NCI-H524 treated with DMSO at 0.1 percent for 48 hours (cell line): ENCODE data around the gene RNF31.

Source experiments
- DNase-seq: peaks from one replicate; lab custom pipeline; 2025; lab: John Stamatoyannopoulos, UW

RNF31 gene

DNA sequence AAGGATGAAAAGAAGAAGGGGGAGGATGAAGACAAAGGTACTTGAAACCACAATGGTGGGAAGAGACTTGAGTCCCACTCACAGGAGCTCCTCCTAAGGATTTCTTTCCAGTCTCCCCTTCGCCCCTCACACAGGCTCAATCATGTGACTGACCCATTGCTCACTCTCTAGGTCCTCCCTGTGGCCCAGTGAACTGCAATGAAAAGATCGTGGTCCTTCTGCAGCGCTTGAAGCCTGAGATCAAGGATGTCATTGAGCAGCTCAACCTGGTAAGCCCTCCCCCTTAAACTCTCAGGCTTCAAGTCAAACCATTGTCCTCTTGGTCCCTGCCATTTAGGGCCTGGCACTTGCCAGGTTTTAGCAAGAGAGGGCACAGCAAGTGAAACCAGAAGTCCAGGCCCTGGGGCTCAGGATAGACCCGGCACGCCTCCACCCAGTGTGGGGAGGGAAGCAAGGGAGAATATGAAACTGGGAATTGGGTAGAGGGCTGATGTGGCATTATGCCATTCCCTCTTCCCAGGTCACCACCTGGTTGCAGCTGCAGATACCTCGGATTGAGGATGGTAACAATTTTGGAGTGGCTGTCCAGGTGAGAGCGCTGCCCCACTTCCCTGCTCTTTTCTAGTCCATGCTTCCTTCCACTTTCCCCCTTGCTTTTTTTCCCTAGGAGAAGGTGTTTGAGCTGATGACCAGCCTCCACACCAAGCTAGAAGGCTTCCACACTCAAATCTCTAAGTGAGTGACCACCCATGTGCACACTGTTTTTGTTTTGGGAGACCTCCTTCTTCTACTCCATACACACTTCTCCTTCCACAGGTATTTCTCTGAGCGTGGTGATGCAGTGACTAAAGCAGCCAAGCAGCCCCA lies 9.5 kb upstream of the RNF31 start:
- no peak for DNase-seq

DNA sequence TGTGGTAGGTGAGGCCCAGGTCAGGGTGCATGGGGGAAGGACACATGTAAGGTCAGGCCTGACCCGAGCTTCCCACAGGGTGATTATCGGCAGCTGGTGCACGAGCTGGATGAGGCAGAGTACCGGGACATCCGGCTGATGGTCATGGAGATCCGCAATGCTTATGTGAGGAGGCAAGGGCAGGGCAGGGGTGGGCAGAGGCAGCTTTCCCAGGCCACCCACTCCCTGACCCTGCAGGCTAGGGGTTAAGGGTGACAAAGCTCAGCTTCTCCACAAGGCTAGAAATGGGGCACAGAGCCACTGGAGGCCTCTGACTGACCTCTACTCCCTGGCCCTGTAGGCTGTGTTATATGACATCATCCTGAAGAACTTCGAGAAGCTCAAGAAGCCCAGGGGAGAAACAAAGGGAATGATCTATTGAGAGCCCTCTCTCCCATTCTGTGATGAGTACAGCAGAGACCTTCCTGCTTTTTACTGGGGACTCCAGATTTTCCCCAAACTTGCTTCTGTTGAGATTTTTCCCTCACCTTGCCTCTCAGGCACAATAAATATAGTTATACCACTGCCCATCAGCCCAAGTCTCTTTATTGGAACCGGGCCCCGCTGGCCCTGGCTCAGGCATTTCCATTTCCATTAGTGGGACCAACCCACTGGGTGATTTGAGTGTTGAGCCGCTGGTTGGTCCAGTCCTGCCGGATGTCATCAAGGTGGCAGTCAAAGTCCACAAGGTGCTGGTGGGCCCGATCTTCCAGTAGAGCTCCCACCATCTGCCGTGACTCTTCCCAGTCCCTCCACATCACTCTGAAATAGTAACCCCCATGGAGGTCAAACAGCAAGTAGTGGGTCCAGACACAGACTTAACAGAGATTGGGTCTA lies 8.7 kb upstream of the RNF31 start:
- DNase-seq = no peak

DNA sequence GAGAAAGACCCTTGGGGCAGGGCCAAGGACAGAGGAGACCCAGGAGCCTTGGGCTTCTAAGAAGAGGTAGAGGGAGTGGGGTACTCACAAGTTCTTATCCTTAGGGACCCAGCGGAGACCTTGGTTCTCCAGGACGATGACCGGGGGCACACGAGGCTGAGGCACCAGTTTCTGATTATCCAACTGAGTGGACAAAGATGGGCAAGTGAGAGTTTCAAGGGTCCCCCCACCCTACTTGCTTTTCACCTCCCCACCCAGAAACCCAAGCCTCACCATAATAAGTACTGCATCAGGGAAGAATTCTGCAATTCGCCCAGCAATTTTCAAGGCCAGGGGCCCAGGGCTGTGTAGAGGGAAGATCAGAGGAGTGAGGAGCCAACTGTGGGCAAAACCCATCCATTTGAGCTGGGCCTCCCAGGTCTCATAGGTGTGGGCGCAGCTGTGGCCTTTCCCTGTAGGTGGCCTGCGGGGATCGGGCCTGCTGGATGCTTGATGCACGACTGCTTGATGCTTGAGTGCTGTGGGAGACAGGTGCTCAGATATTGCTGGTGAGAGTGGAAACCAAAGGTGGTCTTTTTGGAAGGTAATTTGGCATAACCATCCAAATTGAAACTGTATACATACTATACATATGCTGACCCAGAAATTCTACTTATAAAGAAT lies 7.9 kb upstream of the RNF31 start:
- DNase-seq = no peak

DNA sequence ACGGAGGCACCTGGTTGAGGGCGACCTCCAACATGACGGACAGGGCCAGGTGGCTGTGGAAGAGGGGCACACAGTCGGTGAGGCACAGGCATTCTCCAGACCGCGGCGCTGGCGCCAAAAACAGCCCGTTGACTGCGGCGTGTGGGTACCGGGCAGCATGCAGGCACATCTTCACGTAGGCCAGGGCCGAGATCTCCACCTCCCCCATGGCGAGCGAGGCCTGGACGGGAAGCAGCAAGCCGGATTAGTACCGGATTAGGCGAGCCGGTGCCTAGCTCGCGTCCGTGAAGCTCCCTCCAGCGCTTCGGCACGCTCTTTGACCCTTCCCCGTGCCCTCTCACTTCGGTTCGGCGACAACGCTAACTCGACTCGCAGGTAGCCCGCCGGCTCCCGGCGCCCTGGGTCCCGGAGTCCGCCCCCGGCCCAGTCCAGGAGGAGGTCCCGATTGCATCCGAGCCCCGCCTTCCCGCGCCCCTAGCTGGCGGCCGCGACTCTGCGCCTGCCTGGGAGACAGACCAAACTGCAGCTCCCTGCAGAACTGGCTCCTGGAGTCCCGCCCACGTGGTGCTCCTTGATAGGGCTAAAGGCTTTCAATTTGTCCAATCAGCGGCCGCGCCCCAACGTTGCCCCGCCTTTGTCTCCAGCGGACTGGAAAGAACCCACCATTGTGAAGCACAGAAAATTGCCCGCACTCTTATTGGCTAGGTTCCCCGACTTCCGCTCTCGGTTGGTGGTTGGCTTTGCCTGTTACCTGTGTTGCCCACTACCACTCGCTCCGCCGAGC lies 6.0 kb upstream of the RNF31 start, which contains the start of gene EMC9:
Gene EMC9, minus strand, starts transcription at position 495 of the 784 bp plus-strand sequence. Its CDS starts 287 bp downstream, at position 208.
- peak; percentile 100 for DNase-seq

DNA sequence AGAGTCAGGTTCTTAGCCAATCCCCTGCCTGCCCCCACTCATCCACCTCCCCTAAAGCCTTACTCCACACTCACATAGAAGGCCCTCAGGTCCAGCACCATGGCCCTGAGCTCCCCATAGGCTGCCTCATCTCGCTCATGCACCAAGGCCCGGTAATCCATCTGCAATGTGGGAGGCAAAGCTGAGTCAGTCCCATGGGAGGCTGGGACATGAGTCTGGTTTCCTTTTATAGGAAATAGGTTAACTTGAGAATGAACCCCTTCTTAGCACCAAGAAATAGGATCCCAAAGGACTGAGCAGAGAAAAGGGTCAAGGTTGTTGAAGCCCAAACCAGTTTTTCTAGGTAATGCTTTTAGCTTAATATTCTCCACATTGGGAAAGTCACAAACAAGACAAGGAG lies 3.8 kb upstream of the RNF31 start:
- no peak for DNase-seq

DNA sequence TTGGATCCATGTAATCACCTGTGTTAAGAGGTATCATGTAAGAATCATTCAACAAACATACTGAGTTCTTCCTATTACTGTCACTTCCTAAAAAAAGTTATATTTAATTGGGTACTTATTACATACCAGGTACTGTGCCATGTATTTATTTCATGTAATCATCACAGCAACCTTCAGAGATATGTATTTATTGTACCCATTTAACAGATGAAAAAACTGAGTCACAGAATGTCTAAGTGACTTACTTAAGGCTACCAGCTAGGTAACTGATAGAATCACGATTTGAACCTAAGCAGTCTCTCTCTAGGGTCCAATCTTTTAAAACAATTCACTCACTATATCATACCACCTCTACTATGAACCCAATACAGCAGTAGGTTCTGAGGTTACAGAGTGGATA lies 2.8 kb upstream of the RNF31 start:
- no peak for DNase-seq

DNA sequence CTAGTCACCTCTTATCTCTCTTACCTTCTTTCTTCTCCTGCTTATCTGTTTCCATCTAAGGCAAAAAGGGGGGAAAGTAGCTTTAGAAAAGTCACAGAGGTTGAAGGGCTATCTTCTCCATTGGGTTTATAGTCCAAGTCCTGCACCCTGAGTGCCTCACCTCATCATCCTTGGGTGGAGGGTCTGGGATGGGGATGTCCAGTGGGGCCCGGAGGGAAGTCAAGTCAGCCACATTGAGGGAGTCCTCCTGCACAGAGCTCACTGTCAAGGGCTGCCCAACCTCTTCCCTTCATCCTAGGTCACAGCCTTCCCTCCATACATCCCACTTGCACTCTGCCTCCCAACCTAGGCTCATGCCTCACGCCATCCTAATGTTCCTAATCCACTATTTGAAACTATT lies 2.1 kb upstream of the RNF31 start:
- no peak for DNase-seq

DNA sequence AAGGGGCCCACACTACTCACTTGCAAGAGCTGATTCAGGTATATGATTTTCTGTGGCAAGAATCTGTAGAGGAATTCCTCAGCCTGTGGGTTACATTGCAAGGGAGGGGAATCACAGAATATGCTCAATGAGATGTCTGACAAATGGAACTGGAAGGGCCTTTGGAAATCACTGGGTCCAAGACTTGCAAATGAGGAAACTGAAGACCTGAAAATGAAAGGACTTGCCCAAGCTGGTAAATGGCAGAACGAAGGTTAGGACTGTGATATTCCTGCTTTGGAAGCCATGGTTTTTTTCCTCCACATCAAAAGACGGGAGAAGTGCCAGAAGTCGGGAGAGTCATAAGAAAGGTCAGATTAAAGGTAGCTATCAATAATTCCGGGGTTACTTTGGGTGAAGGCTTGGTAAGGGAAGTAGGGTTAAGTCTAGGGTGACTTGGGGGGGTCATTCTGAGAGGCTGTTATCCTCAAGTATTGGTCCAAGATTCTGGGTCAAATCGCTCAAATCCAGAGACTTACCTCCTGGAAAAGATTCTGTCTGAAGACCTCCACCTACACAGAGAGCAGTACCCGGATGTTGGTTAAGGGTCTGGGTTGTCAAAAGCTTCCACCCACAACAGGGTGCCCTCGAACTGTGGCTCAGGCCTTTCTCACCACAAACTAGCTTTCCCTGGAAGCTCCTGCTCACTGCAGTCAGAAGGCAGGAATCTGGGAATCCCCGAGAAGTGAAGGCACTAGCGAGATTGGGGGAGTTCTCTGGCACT lies 1.4 kb upstream of the RNF31 start:
- DNase-seq = no peak

DNA sequence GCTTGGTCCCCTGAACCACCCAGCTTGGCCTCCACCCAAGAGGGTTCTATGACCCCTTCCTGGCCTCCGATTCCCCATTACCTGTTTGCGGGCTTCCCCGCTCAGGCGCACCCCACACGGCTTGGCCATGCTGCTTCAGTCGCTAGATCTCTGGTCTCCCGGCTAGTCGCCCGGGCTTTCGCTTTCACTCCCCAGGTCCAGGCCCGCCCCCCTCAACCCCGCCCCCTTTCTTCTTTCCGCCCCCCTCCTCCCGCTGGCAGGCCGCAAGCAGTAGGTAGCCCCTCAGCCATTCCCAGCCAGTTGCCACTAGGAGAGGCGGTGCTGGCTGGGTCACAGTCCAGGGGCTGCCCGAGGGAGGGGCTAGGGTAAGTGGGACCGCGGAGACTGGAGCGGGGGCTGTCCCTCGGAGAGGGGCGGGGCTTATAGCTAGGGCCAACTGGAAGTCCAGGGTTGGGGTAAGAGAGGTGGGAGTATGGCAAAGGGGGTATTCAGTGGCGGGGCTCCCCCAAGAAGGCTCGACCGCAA lies 783 bp upstream of the RNF31 start, which contains the start of gene PSME2:
Gene PSME2, minus strand, starts transcription at position 158 of the 525 bp plus-strand sequence. Its CDS starts 29 bp downstream, at position 129.
- peak; percentile 93 for DNase-seq

DNA sequence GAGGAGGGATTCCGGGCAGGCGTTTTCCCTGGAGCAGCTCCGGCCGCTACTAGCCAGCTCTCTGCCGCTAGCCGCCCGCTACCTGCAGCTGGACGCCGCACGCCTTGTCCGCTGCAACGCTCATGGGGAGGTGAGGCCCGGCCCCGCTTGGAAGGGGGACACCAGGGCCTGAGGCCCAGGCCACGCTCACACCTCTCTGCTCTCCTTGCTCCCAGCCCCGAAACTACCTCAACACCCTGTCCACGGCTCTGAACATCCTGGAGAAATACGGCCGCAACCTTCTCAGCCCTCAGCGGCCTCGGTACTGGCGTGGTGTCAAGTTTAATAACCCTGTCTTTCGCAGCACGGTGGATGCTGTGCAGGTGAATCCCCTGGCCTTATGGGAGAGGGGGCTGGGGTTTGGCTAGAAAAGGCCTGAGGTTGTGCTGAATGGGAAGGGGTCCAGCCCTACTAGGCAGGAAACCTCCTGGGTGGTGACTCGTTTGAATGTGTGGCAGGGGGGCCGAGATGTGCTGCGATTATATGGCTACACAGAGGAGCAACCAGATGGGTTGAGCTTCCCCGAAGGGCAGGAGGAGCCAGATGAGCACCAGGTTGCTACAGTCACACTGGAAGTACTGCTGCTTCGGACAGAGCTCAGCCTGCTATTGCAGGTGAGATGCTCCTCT lies 597 bp downstream of the RNF31 start:
- no peak for DNase-seq

DNA sequence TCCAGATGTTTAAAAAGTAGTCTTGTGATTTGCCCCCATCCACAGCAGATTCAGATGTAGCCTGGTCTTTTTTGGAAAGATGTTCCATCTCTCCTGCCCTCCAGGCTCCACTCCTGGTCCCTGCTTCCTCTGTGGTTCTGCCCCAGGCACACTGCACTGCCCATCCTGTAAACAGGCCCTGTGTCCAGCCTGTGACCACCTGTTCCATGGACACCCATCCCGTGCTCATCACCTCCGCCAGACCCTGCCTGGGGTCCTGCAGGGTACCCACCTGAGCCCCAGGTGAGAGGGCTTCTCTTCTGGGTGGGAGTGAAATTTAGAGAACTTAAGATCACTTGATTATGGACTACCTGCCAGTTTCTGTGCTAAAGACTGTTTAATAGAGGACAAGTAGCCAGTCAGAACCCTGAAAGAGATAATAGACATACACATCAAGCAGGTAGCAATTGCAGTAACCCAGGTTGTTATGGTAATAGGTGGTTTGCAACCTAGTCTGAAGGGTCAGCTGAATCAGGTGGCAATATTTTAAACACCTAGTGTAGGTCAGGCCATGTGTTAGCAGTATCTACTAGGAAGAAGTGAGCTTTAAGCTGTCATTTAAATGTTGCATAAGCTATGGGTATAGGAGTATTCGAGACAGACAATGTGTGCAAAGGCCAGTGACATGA lies 2.1 kb downstream of the RNF31 start:
- DNase-seq = no peak

DNA sequence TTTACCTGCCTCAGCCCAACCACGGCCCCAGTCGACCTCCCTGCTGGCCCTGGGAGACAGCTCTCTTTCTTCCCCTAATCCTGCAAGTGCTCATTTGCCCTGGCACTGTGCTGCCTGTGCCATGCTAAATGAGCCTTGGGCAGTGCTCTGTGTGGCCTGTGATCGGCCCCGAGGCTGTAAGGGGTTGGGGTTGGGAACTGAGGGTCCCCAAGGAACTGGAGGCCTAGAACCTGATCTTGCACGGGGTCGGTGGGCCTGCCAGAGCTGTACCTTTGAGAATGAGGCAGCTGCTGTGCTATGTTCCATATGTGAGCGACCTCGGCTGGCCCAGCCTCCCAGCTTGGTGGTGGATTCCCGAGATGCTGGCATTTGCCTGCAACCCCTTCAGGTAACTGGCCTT lies 2.8 kb downstream of the RNF31 start:
- DNase-seq = no peak

DNA sequence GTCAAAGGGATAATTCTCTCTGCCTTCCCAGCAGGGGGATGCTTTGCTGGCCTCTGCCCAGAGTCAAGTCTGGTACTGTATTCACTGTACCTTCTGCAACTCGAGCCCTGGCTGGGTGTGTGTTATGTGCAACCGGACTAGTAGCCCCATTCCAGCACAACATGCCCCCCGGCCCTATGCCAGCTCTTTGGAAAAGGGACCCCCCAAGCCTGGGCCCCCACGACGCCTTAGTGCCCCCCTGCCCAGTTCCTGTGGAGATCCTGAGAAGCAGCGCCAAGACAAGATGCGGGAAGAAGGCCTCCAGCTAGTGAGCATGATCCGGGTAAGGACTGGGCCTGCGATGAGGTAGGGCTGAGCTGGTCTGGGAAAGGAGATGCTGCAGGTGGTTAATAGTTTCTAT lies 3.3 kb downstream of the RNF31 start:
- no peak for DNase-seq

DNA sequence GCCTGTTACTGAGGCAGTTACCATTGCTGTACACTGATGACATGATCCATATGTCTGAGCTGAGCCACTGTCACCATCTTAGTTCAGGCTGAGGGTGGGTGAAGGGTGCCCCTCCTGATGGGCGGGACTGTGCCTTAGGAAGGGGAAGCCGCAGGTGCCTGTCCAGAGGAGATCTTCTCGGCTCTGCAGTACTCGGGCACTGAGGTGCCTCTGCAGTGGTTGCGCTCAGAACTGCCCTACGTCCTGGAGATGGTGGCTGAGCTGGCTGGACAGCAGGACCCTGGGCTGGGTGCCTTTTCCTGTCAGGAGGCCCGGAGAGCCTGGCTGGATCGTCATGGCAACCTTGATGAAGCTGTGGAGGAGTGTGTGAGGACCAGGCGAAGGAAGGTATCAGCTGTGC lies 3.7 kb downstream of the RNF31 start:
- no peak for DNase-seq

DNA sequence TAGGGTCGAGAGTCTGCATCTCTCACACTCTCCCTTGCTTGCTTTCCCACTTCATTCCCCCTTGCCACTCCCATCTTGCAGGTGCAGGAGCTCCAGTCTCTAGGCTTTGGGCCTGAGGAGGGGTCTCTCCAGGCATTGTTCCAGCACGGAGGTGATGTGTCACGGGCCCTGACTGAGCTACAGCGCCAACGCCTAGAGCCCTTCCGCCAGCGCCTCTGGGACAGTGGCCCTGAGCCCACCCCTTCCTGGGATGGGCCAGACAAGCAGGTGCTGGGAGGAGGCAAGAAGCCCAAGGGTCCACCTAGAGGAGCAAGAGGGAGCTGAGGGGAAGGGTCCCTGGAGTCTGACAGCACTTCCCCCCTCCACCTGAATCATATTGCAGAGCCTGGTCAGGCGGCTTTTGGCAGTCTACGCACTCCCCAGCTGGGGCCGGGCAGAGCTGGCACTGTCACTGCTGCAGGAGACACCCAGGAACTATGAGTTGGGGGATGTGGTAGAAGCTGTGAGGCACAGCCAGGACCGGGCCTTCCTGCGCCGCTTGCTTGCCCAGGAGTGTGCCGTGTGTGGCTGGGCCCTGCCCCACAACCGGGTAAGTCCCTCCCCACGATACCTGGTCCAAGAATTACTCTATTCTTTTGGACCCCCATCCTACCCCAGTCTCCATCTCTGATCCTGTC lies 4.2 kb downstream of the RNF31 start:
- no peak for DNase-seq

DNA sequence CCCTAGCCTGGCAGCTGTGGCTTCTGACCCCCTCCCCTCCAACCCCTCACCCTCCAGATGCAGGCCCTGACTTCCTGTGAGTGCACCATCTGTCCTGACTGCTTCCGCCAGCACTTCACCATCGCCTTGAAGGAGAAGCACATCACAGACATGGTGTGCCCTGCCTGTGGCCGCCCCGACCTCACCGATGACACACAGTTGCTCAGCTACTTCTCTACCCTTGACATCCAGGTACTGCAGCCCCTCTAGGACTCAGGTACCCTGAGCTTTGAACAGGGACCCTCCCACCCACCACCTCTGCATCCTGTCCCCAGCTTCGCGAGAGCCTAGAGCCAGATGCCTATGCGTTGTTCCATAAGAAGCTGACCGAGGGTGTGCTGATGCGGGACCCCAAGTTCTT lies 7.8 kb downstream of the RNF31 start:
- DNase-seq = peak; percentile 34

DNA sequence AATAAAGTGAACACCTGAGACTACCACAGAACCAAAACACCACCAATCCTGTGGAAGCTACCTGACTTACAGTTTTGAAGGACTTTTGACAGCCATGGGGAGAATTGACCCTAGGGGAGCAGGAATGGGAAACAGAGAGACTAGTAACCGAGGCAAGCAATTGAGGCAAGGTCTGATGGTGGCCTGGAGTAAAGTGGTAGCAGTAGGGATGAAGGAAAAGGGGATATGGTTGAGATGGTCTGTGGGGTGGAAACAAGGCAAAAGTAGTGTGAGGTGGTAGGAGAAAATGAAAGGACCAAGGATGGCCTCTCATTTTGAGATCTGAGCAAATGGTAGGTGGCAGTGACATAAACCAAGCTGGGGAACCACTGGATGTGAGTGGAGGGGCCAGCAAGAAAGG lies 9.5 kb downstream of the RNF31 start:
- DNase-seq = no peak

DNA sequence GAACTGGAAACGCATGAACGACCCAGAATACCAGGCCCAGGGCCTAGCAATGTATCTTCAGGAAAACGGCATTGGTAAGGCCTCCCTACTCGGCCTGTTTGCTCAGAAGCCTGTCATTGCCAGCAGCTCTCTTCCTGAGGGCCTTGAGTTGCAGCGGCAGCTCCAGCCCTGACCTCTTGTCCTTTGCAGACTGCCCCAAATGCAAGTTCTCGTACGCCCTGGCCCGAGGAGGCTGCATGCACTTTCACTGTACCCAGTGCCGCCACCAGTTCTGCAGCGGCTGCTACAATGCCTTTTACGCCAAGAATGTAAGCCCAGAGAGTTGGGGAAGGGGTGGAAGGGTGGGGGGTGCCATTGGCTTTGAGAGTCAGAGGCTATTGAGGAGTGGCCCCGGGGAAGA lies 10.0 kb downstream of the RNF31 start:
- DNase-seq = no peak
